ENCODE results near the gene NDEL1. TPM values are rescaled to one million over a fixed set of nuclear protein-coding genes. Genes with fewer than 3 reads are reported as not detected.

The NDEL1 gene
- polyA plus RNA-seq, 3 donors = 43.8 to 52.8 (median 50.0) TPM

DNA sequence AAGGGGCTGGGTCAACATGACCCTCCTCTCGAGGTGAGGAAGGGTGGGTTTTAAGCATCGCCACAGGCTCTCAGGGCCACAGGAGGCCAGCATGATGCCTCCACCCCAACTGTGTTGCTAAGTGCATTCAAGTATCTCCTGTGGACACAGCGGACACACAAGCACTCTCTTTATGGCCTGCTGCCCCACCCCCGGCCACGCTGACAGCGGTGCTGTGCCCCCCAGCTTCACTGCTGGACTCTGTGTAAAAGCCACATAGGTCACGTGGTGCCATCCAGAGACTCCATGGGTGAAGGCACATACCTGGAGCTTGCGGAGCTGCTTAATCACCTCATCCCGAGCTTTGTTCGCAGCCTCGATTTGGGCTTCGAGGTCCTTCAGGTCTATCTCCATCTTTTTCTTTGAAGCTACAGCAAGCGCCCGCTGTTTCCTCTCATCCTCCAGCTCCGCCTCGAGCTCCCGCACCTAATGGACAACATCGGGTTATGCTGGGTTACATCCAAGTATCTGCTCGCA, 51.5 kb downstream of the NDEL1 start:
- DNase-seq (ENCODE audit: extremely low read depth in 1 of 11, low read depth in 9 of 11, low spot score in 4 of 11) = no peak

GRCh38 chr17:8487743-8488142, 52.1 kb downstream of the NDEL1 start:
- DNase-seq (ENCODE audit: extremely low read depth in 1 of 11, low read depth in 9 of 11, low spot score in 4 of 11) = no peak

GRCh38 chr17:8488491-8488890, 52.8 kb downstream of the NDEL1 start:
- DNase-seq (ENCODE audit: extremely low read depth in 1 of 11, low read depth in 9 of 11, low spot score in 4 of 11) = no peak

DNA sequence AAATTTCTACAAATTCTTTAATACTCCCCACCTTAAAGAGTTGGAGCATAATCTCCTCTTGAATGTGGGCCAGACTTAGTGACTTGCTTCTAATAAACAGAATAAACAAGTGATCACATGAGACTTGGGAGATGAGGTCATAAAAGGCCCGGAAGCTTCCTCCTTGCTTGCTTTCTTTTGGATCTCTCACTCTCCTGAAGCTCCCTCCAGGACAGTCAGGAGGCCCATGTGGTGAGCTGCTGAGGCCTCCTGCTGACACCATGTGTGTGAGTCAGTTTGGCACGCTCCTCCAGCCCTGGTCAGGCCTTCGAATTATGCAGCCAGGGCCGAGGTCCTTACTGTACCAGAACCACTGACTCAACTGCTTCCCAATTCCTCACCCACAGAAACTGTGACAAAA, 53.2 kb downstream of the NDEL1 start:
- DNase-seq (ENCODE audit: extremely low read depth in 1 of 11, low read depth in 9 of 11, low spot score in 4 of 11) = no peak

DNA sequence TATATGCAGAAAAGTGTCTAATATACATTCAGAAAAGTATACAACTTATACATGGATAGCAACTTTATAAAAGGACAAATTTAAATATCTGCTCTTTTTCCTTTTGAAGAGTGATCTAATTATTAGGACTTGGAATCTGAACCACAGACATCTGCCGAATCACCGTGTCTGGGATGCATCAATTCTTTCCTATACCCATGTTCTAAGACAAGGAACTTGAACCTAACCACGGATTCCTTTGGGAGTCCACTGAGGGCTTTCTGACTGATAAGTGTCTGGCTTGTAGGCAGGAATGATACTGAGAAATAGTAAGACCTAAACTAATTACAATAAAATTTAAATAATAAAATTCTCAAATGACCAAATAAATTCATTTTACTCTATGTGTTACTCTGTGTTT, 54.2 kb downstream of the NDEL1 start:
- no peak for DNase-seq (ENCODE audit: extremely low read depth in 1 of 11, low read depth in 9 of 11, low spot score in 4 of 11)

DNA sequence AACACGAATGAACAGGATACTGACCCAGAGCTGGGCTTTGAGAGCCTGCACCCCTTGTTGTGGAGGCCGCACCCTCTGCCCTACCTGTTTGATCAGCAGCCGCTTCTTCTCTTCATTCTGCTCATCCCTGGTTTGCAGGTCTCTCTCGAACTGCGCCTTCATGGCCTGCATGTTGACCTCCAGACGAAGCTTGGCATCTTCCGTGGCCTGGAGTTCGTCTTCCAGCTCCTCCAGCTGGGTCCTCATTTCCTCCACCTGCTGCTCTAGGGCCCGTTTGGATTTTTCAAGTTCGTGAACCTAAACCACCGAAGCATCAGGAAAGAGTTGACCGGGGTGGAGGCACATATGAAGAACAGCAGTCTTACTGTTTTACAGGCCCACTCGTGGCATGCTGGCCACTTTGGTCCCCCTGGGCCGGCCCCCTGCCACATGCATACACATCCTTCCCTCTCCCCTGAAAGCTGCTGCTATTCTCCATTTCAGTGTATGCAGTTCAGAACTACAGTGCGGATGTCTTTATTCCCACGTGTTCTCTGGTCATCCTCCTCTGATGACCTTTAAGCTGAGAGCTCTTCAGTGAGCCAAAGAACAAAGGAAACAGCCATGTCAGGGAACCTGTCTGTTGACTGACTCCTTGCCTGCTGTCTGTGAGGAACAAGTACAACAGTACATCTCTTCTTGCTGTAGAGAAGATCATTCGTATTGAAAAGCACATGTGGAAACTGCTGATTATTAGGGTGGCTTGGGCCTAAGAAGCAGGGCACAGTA, 54.8 kb downstream of the NDEL1 start:
- DNase-seq (ENCODE audit: extremely low read depth in 1 of 11, low read depth in 9 of 11, low spot score in 4 of 11) = no peak

DNA sequence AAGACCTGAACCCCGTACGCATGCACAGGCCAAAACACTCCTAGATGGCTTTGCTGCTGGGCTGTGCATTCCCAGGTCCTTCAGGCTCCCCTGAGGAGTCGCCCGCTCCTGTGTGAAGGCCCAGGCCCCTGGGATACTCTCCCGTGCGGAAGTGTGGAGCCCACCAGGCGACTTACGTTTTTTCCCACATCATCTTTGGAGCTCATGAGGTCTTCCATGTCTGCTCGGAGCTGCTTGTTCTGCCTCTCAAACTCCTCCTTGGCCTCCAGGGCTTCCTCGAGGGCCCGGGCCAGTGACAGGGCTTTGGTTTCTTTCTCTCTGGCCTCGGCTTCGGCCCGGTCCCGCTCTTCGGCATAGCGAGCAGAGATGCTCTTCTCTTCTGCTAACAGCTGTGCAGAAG, 56.4 kb downstream of the NDEL1 start:
- DNase-seq (ENCODE audit: extremely low read depth in 1 of 11, low read depth in 9 of 11, low spot score in 4 of 11) = no peak

DNA sequence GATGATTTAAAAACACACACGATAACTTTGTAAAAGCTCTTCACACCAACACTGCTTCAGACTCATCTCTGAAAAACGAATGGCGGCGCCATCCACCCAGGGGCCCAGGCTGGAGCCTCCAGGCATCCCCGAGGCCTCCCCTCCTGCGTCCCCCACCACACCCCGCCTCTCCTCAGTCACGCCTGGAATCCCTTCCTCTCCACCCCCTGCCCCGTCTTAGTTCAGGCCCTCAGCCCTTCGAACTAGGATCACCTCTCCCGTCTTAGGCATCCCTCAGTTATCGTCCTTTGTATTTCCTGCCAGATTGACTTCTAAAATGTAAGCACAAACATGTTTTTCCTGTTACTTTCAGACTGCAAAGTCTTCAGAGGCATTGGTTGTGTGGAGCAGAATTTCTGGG, 58.3 kb downstream of the NDEL1 start:
- no peak for DNase-seq (ENCODE audit: extremely low read depth in 1 of 11, low read depth in 9 of 11, low spot score in 4 of 11)

DNA sequence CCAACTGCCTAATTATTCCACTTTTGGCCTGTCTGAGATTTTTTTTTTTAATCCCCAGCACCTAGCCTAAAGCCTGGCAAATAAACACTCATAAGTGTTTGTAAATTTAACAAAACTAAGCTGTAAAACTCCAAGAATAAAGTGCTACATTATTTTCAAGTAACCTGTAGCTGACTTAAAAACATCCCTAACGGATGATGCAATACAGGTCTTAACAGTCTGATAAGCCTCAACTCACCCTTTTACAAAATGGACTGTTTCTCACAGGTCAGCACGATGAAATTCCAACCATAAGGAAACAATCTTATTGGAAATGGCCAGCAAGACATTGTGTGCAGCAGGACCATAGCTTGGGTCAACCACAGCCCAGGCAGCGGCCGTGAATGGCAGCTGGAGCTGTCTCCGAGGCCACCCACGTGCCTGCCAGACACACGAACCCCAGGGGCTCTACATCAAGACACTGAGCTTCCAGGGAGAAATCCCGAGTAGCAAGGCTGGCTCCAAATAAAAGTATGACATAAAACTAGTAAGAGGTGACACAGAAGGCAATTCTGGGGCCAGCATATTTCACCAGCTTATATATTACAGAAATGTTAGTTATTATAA, 58.9 kb downstream of the NDEL1 start:
- DNase-seq (ENCODE audit: extremely low read depth in 1 of 11, low read depth in 9 of 11, low spot score in 4 of 11) = no peak

- DNase-seq (ENCODE audit: extremely low read depth in 1 of 11, low read depth in 9 of 11, low spot score in 4 of 11) = no peak
Measured at GRCh38 chr17:8496081-8496480, 60.4 kb downstream of the NDEL1 start.

GRCh38 chr17:8499171-8499570, 63.5 kb downstream of the NDEL1 start:
- no peak for DNase-seq (ENCODE audit: extremely low read depth in 1 of 11, low read depth in 9 of 11, low spot score in 4 of 11)

DNA sequence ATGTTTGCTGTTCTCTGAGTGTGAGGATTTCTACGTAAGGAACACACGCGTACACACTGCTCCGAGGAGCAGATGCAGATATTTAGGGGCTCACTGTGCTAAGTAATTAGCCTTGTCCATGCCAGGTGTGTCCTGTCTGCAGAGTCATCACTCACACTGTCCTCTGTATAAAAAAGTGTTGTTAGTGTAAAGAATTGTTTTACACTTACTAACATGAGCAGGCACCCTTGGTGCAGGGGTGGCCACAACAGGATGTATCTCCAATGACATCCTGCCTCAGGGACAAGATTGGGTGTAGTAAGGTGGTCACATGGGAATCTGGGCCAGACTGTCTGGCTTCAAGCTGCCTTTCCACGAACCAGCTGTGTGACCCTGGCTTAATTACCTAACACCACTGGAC, 63.9 kb downstream of the NDEL1 start:
- DNase-seq (ENCODE audit: extremely low read depth in 1 of 11, low read depth in 9 of 11, low spot score in 4 of 11) = no peak

GRCh38 chr17:8500609-8501008, 64.9 kb downstream of the NDEL1 start:
- DNase-seq (ENCODE audit: extremely low read depth in 1 of 11, low read depth in 9 of 11, low spot score in 4 of 11) = no peak

GRCh38 chr17:8502126-8502525, 66.4 kb downstream of the NDEL1 start:
- DNase-seq (ENCODE audit: extremely low read depth in 1 of 11, low read depth in 9 of 11, low spot score in 4 of 11) = no peak

DNA sequence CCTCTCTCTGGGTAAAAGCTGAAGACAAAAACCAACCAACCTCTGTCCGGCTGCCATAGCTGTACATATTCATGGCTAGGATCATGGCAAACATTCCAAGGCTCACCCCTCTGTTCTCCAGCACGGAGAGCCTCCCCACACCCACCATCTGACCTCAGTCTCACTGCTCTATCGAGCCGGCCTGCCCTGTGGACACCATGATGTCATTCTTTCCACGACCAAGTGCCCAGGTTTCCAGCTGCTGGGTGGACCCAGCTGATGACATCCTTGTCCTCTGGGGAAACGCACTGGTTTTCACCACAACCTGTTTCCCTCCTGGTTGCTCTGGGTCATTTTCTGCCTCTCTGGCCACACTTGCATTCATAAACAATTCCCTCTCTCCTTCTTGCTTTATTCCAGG, 67.7 kb downstream of the NDEL1 start:
- no peak for DNase-seq (ENCODE audit: extremely low read depth in 1 of 11, low read depth in 9 of 11, low spot score in 4 of 11)

DNA sequence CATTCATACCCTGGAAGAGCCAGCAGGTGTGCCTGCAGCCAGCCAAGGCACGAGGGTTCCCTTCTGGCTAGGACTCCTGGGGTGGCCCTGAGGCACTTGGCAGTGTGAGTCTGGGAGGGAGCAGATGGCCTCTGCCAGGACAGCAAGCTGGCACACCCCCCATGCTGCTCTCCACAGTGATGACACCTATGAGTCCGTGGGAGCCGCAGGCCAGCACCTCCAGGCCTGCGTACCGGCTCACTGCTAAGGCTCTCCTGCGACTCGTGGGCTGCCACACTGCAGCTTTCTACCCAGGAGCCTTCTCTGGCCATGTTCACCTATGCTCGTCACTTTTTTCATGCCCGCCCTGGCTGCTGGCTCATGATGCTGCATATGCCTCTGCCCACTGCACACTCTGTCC, 68.1 kb downstream of the NDEL1 start:
- DNase-seq (ENCODE audit: extremely low read depth in 1 of 11, low read depth in 9 of 11, low spot score in 4 of 11) = no peak

DNA sequence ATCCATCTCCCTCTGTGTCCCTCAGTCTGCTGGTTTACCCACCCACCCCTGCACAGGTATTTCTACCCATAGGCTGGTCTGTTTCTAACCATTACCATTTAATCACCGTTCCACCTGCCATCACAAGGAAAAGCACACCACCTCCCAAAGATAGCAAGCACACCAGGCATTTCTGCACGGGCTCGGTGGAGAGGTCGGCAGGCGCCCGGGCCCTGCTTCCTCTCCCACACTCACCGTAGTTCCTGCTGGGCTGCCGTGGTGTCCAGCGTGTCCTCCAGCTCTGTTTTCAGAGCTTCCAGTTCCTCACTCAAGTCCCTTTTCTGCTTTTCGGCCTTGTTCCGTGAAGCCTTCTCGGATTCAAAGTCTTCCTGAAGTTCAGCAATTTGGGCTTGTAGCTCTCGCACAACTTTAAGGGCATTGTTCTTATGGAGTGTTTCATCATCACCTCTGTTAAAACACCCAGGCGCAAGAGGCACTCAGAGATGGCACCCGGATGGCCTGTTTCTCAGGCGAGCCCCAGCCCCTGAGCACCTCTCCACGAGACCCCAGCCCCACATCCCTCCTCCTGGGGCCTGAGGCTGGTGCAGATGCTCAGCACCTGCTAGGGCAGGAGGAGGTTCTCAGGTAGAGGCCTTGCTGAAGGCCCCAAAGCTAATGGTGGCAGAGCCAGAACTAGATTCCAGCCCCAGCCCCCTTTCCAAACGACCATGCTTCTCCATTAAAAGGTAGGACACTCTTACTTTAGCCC, 69.0 kb downstream of the NDEL1 start:
- DNase-seq (ENCODE audit: extremely low read depth in 1 of 11, low read depth in 9 of 11, low spot score in 4 of 11) = no peak

GRCh38 chr17:8506145-8506544, 70.5 kb downstream of the NDEL1 start:
- DNase-seq (ENCODE audit: extremely low read depth in 1 of 11, low read depth in 9 of 11, low spot score in 4 of 11) = no peak

DNA sequence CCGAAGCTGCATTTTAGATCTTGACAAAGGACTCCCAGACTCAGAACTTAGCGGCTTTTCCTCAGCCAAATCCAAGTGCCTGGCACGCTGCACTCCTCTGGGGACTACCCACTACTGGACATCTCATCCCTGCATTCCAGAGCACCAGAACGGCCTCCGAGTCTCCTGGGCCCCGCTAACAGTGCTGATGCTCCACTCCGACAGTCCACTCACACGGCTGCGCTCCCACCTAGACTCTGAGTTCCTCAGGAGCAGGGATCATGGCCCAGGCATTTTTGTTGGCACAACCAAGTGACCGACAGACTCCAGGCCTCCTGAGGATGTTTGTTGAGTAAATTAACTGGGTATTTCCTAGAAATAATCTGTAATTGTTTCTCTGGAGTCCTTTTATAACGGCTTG, 79.1 kb downstream of the NDEL1 start:
- DNase-seq (ENCODE audit: extremely low read depth in 1 of 11, low read depth in 9 of 11, low spot score in 4 of 11) = no peak

Data from renal cortex interstitium (tissue), 11 donors.